ENCODE measurements around the gene SRGAP1.
A peak's percentile ranks its signal among the peaks of the same experiment; 100 is the strongest.

SRGAP1 gene

GRCh38 chr12:63913929-63914328 lies 69.4 kb downstream of the SRGAP1 start:
- peaks cover 0 to 3% of the 10 kb centered on the region in 2 experiments for H3K4me1 ChIP-seq (ENCODE audit: control insufficient read depth in 1 of 2, insufficient read depth in 2 of 2, low read length in 2 of 2)
- H3K4ac ChIP-seq (ENCODE audit: low read depth, low read length) = no peak overlapping the region
- H4K12ac ChIP-seq (ENCODE audit: low read depth, low read length) = no peak overlapping the region
- H3K9ac ChIP-seq (ENCODE audit: low read length) = no peak overlapping the region
- H4K8ac ChIP-seq (ENCODE audit: low read depth, low read length) = no peak overlapping the region
- no peak overlapping the region for H3K27ac ChIP-seq (ENCODE audit: low read depth, low read length)
- H2AK5ac ChIP-seq (ENCODE audit: low read length) = no peak overlapping the region
- no peak overlapping the region for H3K14ac ChIP-seq (ENCODE audit: low read length)
- no peak overlapping the region for H3K4me2 ChIP-seq (ENCODE audit: low read length)
- no peak overlapping the region for H3K4me3 ChIP-seq (ENCODE audit: low read depth, low read length)
- H2BK120ac ChIP-seq (ENCODE audit: insufficient read depth, low read length, poor library complexity) = no peak overlapping the region
- no peak overlapping the region for H3K18ac ChIP-seq (ENCODE audit: low read length)
- no peaks in the 10 kb centered on the region for H3K9me3 ChIP-seq (ENCODE audit: insufficient read depth, low read depth, low read length)
- peaks cover 2% of the 10 kb centered on the region for H3K79me1 ChIP-seq (ENCODE audit: low read length)
- no CpG with 5 or more reads among the region's 2 CpGs for WGBS (ENCODE audit: extremely low coverage, insufficient coverage, insufficient read length)
- no peak overlapping the region for H2BK5ac ChIP-seq (ENCODE audit: low read depth, low read length, poor library complexity)
- H3K79me2 ChIP-seq (ENCODE audit: control insufficient read depth, insufficient read depth, low read length, poor library complexity) = no peaks in the 10 kb centered on the region
- no peak for DNase-seq
- no peak overlapping the region for H2AFZ ChIP-seq (ENCODE audit: insufficient read depth, low read length, poor library complexity)
- H3K36me3 ChIP-seq (ENCODE audit: control insufficient read depth in 1 of 2, insufficient read depth in 2 of 2, low read length in 2 of 2) = no peaks in the 10 kb centered on the region
- no peak overlapping the region for H2BK12ac ChIP-seq (ENCODE audit: low read length)
- H3K27me3 ChIP-seq (ENCODE audit: insufficient read depth, low read length) = no peaks in the 10 kb centered on the region
- no peak overlapping the region for H4K91ac ChIP-seq (ENCODE audit: low read depth, low read length)
- H3K23ac ChIP-seq (ENCODE audit: low read length) = no peak overlapping the region

DNA sequence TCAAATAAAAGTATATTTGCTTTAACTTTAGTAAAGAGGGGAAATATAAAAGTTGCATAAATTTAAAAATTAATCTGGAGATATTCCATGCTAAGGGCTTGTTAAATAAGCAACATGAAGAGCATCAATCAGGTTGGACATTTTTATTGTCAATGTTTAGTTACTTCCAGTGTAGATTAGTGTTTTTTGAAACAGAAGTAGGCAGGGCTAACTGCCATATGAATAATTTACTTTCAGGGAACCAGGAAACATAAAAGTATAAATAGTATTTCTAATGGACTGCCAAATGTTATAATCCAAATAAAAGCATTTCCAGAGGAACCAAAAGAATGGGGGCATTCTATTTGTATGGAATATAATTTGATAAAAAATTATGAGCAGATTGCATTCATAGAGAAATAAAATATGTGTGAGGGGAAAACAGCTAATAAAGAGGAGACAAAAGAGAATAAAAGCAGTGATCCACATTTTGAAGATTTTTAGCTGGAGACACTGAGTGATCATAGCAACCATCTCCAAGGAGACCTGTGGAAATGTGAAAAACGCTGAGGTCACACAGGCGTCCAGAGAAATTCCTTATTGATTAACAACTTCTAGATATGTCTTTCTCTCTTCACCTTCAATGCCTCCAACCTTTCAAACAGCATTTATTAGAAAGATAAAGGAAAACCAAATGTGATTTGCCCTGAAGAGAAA lies 70.8 kb downstream of the SRGAP1 start:
- Histone ChIP-seq H3K18ac (ENCODE audit: low read length) (no peak overlapping the region), H3K23ac (ENCODE audit: low read length) (no peak overlapping the region), H3K4me1 (ENCODE audit: control insufficient read depth in 1 of 2, insufficient read depth in 2 of 2, low read length in 2 of 2) (peaks cover 0 to 3% of the 10 kb centered on the region in 2 experiments), H3K4me2 (ENCODE audit: low read length) (no peak overlapping the region), H3K27ac (ENCODE audit: low read depth, low read length) (no peak overlapping the region), H2AK5ac (ENCODE audit: low read length) (no peak overlapping the region), H2BK12ac (ENCODE audit: low read length) (no peak overlapping the region), H2BK120ac (ENCODE audit: insufficient read depth, low read length, poor library complexity) (no peak overlapping the region), H2AFZ (ENCODE audit: insufficient read depth, low read length, poor library complexity) (no peak overlapping the region), H3K4ac (ENCODE audit: low read depth, low read length) (no peak overlapping the region), H3K79me1 (ENCODE audit: low read length) (peaks cover 2% of the 10 kb centered on the region), H3K79me2 (ENCODE audit: control insufficient read depth, insufficient read depth, low read length, poor library complexity) (no peaks in the 10 kb centered on the region), H4K91ac (ENCODE audit: low read depth, low read length) (no peak overlapping the region), H3K9me3 (ENCODE audit: insufficient read depth, low read depth, low read length) (no peaks in the 10 kb centered on the region), H3K9ac (ENCODE audit: low read length) (no peak overlapping the region), H3K4me3 (ENCODE audit: low read depth, low read length) (no peak overlapping the region), H4K12ac (ENCODE audit: low read depth, low read length) (no peak overlapping the region), H4K8ac (ENCODE audit: low read depth, low read length) (no peak overlapping the region), H2BK5ac (ENCODE audit: low read depth, low read length, poor library complexity) (no peak overlapping the region), H3K14ac (ENCODE audit: low read length) (no peak overlapping the region), H3K27me3 (ENCODE audit: insufficient read depth, low read length) (no peaks in the 10 kb centered on the region), H3K36me3 (ENCODE audit: control insufficient read depth in 1 of 2, insufficient read depth in 2 of 2, low read length in 2 of 2) (no peaks in the 10 kb centered on the region)
- DNase-seq = peak; percentile 34 to 77
- WGBS (ENCODE audit: extremely low coverage, insufficient coverage, insufficient read length) = no CpG with 5 or more reads among the region's 2 CpGs

DNA sequence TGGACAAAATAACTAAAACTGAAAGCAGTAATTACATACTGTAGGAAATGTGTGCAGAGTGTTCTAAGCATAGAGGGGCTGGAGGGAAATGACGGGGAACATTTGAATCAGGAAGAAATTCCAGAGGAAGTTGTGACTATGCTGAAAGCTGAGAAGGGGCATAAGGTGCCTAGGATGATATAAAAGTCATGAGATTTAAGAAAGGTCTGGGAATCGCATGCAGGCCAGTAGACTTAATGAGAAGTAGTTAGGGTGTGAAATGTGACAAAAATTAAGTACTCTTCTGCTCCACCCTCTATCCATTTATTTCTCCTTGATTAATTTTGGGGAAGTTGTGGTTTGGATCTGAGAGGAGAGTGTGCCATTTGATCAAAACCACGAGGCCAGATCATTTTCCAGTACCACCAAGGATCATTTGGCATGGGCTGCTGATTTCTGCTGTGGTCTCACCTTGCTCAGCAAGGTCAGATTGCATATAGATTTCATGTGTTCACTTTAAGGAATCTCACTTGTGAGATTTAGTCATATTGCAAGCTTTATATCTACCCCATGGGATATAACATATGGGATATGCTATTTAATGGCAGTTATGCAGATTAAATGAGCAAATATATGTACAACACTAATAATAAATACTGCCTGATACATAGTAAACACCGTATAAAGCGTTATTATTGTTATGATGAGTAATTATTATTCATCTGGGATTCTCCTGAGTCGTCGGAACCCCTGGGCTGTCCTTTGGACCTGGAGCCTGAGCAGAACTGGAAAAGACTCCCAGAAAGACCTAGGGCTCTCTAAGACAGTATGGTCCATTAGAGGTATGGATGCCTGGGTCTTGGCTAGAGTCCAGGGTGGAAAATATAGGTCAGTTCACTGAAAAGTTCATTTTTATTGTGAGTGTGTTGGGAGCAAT lies 72.3 kb downstream of the SRGAP1 start:
- Histone ChIP-seq H4K12ac (ENCODE audit: low read depth, low read length) (no peak overlapping the region), H3K9me3 (ENCODE audit: insufficient read depth, low read depth, low read length) (no peaks in the 10 kb centered on the region), H2BK12ac (ENCODE audit: low read length) (no peak overlapping the region), H2BK5ac (ENCODE audit: low read depth, low read length, poor library complexity) (no peak overlapping the region), H3K14ac (ENCODE audit: low read length) (no peak overlapping the region), H3K18ac (ENCODE audit: low read length) (no peak overlapping the region), H3K36me3 (ENCODE audit: control insufficient read depth in 1 of 2, insufficient read depth in 2 of 2, low read length in 2 of 2) (no peaks in the 10 kb centered on the region), H2AK5ac (ENCODE audit: low read length) (no peak overlapping the region), H3K4me1 (ENCODE audit: control insufficient read depth in 1 of 2, insufficient read depth in 2 of 2, low read length in 2 of 2) (peaks cover 0 to 3% of the 10 kb centered on the region in 2 experiments), H3K27me3 (ENCODE audit: insufficient read depth, low read length) (no peaks in the 10 kb centered on the region), H3K4ac (ENCODE audit: low read depth, low read length) (no peak overlapping the region), H4K8ac (ENCODE audit: low read depth, low read length) (no peak overlapping the region), H3K27ac (ENCODE audit: low read depth, low read length) (no peak overlapping the region), H2AFZ (ENCODE audit: insufficient read depth, low read length, poor library complexity) (no peak overlapping the region), H4K91ac (ENCODE audit: low read depth, low read length) (no peak overlapping the region), H3K9ac (ENCODE audit: low read length) (no peak overlapping the region), H3K79me1 (ENCODE audit: low read length) (peaks cover 2% of the 10 kb centered on the region), H3K79me2 (ENCODE audit: control insufficient read depth, insufficient read depth, low read length, poor library complexity) (no peaks in the 10 kb centered on the region), H3K4me3 (ENCODE audit: low read depth, low read length) (no peak overlapping the region), H3K4me2 (ENCODE audit: low read length) (no peak overlapping the region), H2BK120ac (ENCODE audit: insufficient read depth, low read length, poor library complexity) (no peak overlapping the region), H3K23ac (ENCODE audit: low read length) (no peak overlapping the region)
- WGBS (ENCODE audit: extremely low coverage, insufficient coverage, insufficient read length) = no CpG with 5 or more reads among the region's 7 CpGs
- no peak for DNase-seq

GRCh38 chr12:63917477-63917862 lies 73.0 kb downstream of the SRGAP1 start:
- no peaks in the 10 kb centered on the region for H3K27me3 ChIP-seq (ENCODE audit: insufficient read depth, low read length)
- peaks cover 0 to 3% of the 10 kb centered on the region in 2 experiments for H3K4me1 ChIP-seq (ENCODE audit: control insufficient read depth in 1 of 2, insufficient read depth in 2 of 2, low read length in 2 of 2)
- no peak overlapping the region for H3K14ac ChIP-seq (ENCODE audit: low read length)
- no peak overlapping the region for H3K4ac ChIP-seq (ENCODE audit: low read depth, low read length)
- H2BK12ac ChIP-seq (ENCODE audit: low read length) = no peak overlapping the region
- H3K36me3 ChIP-seq (ENCODE audit: control insufficient read depth in 1 of 2, insufficient read depth in 2 of 2, low read length in 2 of 2) = no peaks in the 10 kb centered on the region
- H4K12ac ChIP-seq (ENCODE audit: low read depth, low read length) = no peak overlapping the region
- no peak overlapping the region for H3K27ac ChIP-seq (ENCODE audit: low read depth, low read length)
- H3K9me3 ChIP-seq (ENCODE audit: insufficient read depth, low read depth, low read length) = no peaks in the 10 kb centered on the region
- WGBS (ENCODE audit: extremely low coverage, insufficient coverage, insufficient read length) = no CpG with 5 or more reads among the region's 3 CpGs
- no peak for DNase-seq
- H4K91ac ChIP-seq (ENCODE audit: low read depth, low read length) = no peak overlapping the region
- H2BK120ac ChIP-seq (ENCODE audit: insufficient read depth, low read length, poor library complexity) = no peak overlapping the region
- H3K4me3 ChIP-seq (ENCODE audit: low read depth, low read length) = no peak overlapping the region
- no peak overlapping the region for H4K8ac ChIP-seq (ENCODE audit: low read depth, low read length)
- H3K18ac ChIP-seq (ENCODE audit: low read length) = no peak overlapping the region
- no peak overlapping the region for H3K23ac ChIP-seq (ENCODE audit: low read length)
- no peak overlapping the region for H3K9ac ChIP-seq (ENCODE audit: low read length)
- H2AFZ ChIP-seq (ENCODE audit: insufficient read depth, low read length, poor library complexity) = no peak overlapping the region
- no peak overlapping the region for H2BK5ac ChIP-seq (ENCODE audit: low read depth, low read length, poor library complexity)
- H3K79me2 ChIP-seq (ENCODE audit: control insufficient read depth, insufficient read depth, low read length, poor library complexity) = no peaks in the 10 kb centered on the region
- H3K4me2 ChIP-seq (ENCODE audit: low read length) = no peak overlapping the region
- H3K79me1 ChIP-seq (ENCODE audit: low read length) = peaks cover 2% of the 10 kb centered on the region
- no peak overlapping the region for H2AK5ac ChIP-seq (ENCODE audit: low read length)
